ENCODE measurements around the gene C21orf58.

Gene C21orf58

GRCh38 chr21:46285761-46286647, 37.7 kb downstream of the C21orf58 start, which contains the start of gene YBEY:
Gene YBEY, plus strand, starts transcription at chr21:46286342. Its CDS starts 572 bp downstream, at chr21:46286914.
- peaks cover 46% of the 10 kb centered on the region for H3K4me1 ChIP-seq (ENCODE audit: insufficient read depth, low read length, severe bottlenecking)
- peak within 1 kb of the TSS; percentile 94 for H3K4me3 ChIP-seq (ENCODE audit: low read depth, low read length, poor library complexity, severe bottlenecking)
- H4K20me1 ChIP-seq (ENCODE audit: insufficient read depth, low read length) = no peaks in the 10 kb centered on the region
- H2AFZ ChIP-seq (ENCODE audit: low read length) = no peak within 1 kb of the TSS
- peak within 1 kb of the TSS; percentile 77 for H3K27ac ChIP-seq (ENCODE audit: low read depth, low read length, poor library complexity, severe bottlenecking)
- peak within 1 kb of the TSS; percentile 93 for H3K4me2 ChIP-seq (ENCODE audit: low read length)
- peak; percentile 31; the same call in 1 of the 2 replicates for TF ChIP-seq CTCF (IDR thresholded peaks at IDR 0.05; ENCODE audit: low read length)
- no peak for TF ChIP-seq EZH2 (IDR thresholded peaks at IDR 0.05; ENCODE audit: borderline replicate concordance, low read length)
- no peaks in the 10 kb centered on the region for H3K9me2 ChIP-seq (ENCODE audit: low read depth, low read length)
- H3F3A ChIP-seq (ENCODE audit: insufficient read depth, low read length) = no peaks in the 10 kb centered on the region; the same call in 1 of the 2 replicates
- H3K9me3 ChIP-seq (ENCODE audit: low read length) = no peaks in the 10 kb centered on the region
- H3K36me3 ChIP-seq (ENCODE audit: insufficient read depth, low read length) = peaks cover 23% of the 10 kb centered on the region
- peaks cover 34% of the 10 kb centered on the region for H3K79me2 ChIP-seq (ENCODE audit: insufficient read depth, low read length)
- H3K27me3 ChIP-seq (ENCODE audit: insufficient read depth, low read length) = no peaks in the 10 kb centered on the region
- peak within 1 kb of the TSS; percentile 94 for H3K9ac ChIP-seq (ENCODE audit: low read length)

GRCh38 chr21:46285206-46285661, 38.4 kb downstream of the C21orf58 start, which contains the start of gene MCM3AP:
Gene MCM3AP, minus strand, starts transcription at chr21:46285611. Its CDS starts 325 bp downstream, at chr21:46285286.
- H3K27ac ChIP-seq (ENCODE audit: low read depth, low read length, poor library complexity, severe bottlenecking) = peak within 1 kb of the TSS; percentile 77
- H3K9me2 ChIP-seq (ENCODE audit: low read depth, low read length) = no peaks in the 10 kb centered on the region
- H3K4me2 ChIP-seq (ENCODE audit: low read length) = peak within 1 kb of the TSS; percentile 93
- peaks cover 35% of the 10 kb centered on the region for H3K79me2 ChIP-seq (ENCODE audit: insufficient read depth, low read length)
- peaks cover 46% of the 10 kb centered on the region for H3K4me1 ChIP-seq (ENCODE audit: insufficient read depth, low read length, severe bottlenecking)
- no peaks in the 10 kb centered on the region for H3K9me3 ChIP-seq (ENCODE audit: low read length)
- H3K27me3 ChIP-seq (ENCODE audit: insufficient read depth, low read length) = no peaks in the 10 kb centered on the region
- TF ChIP-seq EZH2 (IDR thresholded peaks at IDR 0.05; ENCODE audit: borderline replicate concordance, low read length) (no peak), CTCF (IDR thresholded peaks at IDR 0.05; ENCODE audit: low read length) (no peak)
- H3K4me3 ChIP-seq (ENCODE audit: low read depth, low read length, poor library complexity, severe bottlenecking) = peak within 1 kb of the TSS; percentile 94
- no peak within 1 kb of the TSS for H2AFZ ChIP-seq (ENCODE audit: low read length)
- H3K9ac ChIP-seq (ENCODE audit: low read length) = peak within 1 kb of the TSS; percentile 94
- H4K20me1 ChIP-seq (ENCODE audit: insufficient read depth, low read length) = no peaks in the 10 kb centered on the region
- H3K36me3 ChIP-seq (ENCODE audit: insufficient read depth, low read length) = peaks cover 28% of the 10 kb centered on the region
- H3F3A ChIP-seq (ENCODE audit: insufficient read depth, low read length) = no peaks in the 10 kb centered on the region; the same call in 1 of the 2 replicates

- TF ChIP-seq CTCF (IDR thresholded peaks at IDR 0.05; ENCODE audit: low read length) = no peak
- no peak for TF ChIP-seq EZH2 (IDR thresholded peaks at IDR 0.05; ENCODE audit: borderline replicate concordance, low read length)
- H3K9me2 ChIP-seq (ENCODE audit: low read depth, low read length) = no peaks in the 10 kb centered on the region
- peaks cover 33% of the 10 kb centered on the region for H3K36me3 ChIP-seq (ENCODE audit: insufficient read depth, low read length)
- H3K4me3 ChIP-seq (ENCODE audit: low read depth, low read length, poor library complexity, severe bottlenecking) = peak overlapping the region; percentile 94
- no peaks in the 10 kb centered on the region for H3K9me3 ChIP-seq (ENCODE audit: low read length)
- H3K4me2 ChIP-seq (ENCODE audit: low read length) = peak overlapping the region; percentile 93
- H2AFZ ChIP-seq (ENCODE audit: low read length) = no peak overlapping the region
- peaks cover 35% of the 10 kb centered on the region for H3K79me2 ChIP-seq (ENCODE audit: insufficient read depth, low read length)
- H3K4me1 ChIP-seq (ENCODE audit: insufficient read depth, low read length, severe bottlenecking) = peaks cover 43% of the 10 kb centered on the region
- no peaks in the 10 kb centered on the region for H3K27me3 ChIP-seq (ENCODE audit: insufficient read depth, low read length)
- H3F3A ChIP-seq (ENCODE audit: insufficient read depth, low read length) = no peaks in the 10 kb centered on the region; the same call in 1 of the 2 replicates
- peak overlapping the region; percentile 94 for H3K9ac ChIP-seq (ENCODE audit: low read length)
- H4K20me1 ChIP-seq (ENCODE audit: insufficient read depth, low read length) = no peaks in the 10 kb centered on the region
- peak overlapping the region; percentile 47 for H3K27ac ChIP-seq (ENCODE audit: low read depth, low read length, poor library complexity, severe bottlenecking)
These were observed 38.9 kb downstream of the C21orf58 start for GRCh38 chr21:46284733-46285132.

Data from OCI-LY1 (cell line).